Naive thymus-derived CD8-positive, alpha-beta T cell (primary cell): ENCODE results near the gene MSL1. TPM values are rescaled to one million over a fixed set of nuclear protein-coding genes. Genes with fewer than 3 reads are reported as not detected.
A peak's percentile ranks its signal among the peaks of the same experiment; 100 is the strongest.

Experiments used
- ATAC-seq, 2 donors: fragments of 150-1000 bp; cut with Tn5 transposase in 1 of 2; sonication (Bioruptor Pico), chemical (Tn5 transposase) in 1 of 2; 1 replicate in 1 of 2; 2 replicates in 1 of 2; pipeline ENCODE4 v1.10.0; 2021; ENCODE audit warnings: mild to moderate bottlenecking in 2 of 2, moderate library complexity in 2 of 2
- POLR2A ChIA-PET: fragments of 350-600 bp; sonication (Branson Sonifier 250); formaldehyde crosslinking; loops from one replicate; lab custom pipeline; 2021; ENCODE audit warnings: antibody characterized with exemption; lab: Charles Lee
- DNase-seq, 10 donors: peaks; one replicate each; pipeline versions ENCODE4 v3.0.0 to v3.0.0-alpha.2; 2020 to 2022
- H3K27ac Mint-ChIP-seq, 10 donors: one replicate each; pipeline ENCODE4 v1.8.0; 2020 to 2022; ENCODE audit warnings: mild to moderate bottlenecking in 10 of 10, mixed read lengths in 10 of 10, moderate library complexity in 4 of 10, inconsistent platforms in 1 of 10
- H3K27me3 Mint-ChIP-seq, 5 donors: one replicate each; pipeline ENCODE4 v1.8.0; 2021 to 2022; ENCODE audit warnings: mixed read lengths in 5 of 5
- H3K36me3 Mint-ChIP-seq, 3 donors: one replicate each; pipeline ENCODE4 v1.8.0; 2020 to 2022; ENCODE audit warnings: mixed read lengths in 3 of 3, mild to moderate bottlenecking in 2 of 3, inconsistent platforms in 1 of 3
- H3K4me1 Mint-ChIP-seq, 4 donors: one replicate each; pipeline ENCODE4 v1.8.0; 2021 to 2022; ENCODE audit warnings: mixed read lengths in 4 of 4
- H3K4me3 Mint-ChIP-seq, 10 donors: one replicate each; pipeline ENCODE4 v1.8.0; 2020 to 2022; ENCODE audit warnings: mild to moderate bottlenecking in 10 of 10, mixed read lengths in 10 of 10, moderate library complexity in 6 of 10, inconsistent platforms in 1 of 10
- H3K9me3 Mint-ChIP-seq, 9 donors: one replicate each; pipeline ENCODE4 v1.8.0; 2020 to 2022; ENCODE audit warnings: mixed read lengths in 9 of 9, mild to moderate bottlenecking in 3 of 9, inconsistent platforms in 1 of 9, moderate library complexity in 1 of 9
- polyA plus RNA-seq, 3 donors: library from polyadenylated mRNA; unstranded; fragments of 300-500 nt; fragmentation: Illumina TruSeq; gene quantifications; one replicate each; pipeline ENCODE4 v1.2.3, GENCODE V29; 2021
- total RNA-seq, 8 experiments: library from RNA in 2 of 8; stranded (reverse) in 2 of 8; gene quantifications; one replicate each; pipeline ENCODE4 v1.2.3 and lab custom pipeline; 2021 to 2026

Gene MSL1, protein sequence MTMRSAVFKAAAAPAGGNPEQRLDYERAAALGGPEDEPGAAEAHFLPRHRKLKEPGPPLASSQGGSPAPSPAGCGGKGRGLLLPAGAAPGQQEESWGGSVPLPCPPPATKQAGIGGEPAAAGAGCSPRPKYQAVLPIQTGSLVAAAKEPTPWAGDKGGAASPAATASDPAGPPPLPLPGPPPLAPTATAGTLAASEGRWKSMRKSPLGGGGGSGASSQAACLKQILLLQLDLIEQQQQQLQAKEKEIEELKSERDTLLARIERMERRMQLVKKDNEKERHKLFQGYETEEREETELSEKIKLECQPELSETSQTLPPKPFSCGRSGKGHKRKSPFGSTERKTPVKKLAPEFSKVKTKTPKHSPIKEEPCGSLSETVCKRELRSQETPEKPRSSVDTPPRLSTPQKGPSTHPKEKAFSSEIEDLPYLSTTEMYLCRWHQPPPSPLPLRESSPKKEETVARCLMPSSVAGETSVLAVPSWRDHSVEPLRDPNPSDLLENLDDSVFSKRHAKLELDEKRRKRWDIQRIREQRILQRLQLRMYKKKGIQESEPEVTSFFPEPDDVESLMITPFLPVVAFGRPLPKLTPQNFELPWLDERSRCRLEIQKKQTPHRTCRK
- total RNA-seq: 100 to 1,000 TPM; 132 to 135 TPM
- polyA plus RNA-seq: 10 to 100 TPM in 1 of 3 donors, 1 to 10 TPM in 2; 6.8 to 12.8 (median 9.2) TPM
- 102 to 282 (median 147) reads per million in 6 experiments for total RNA-seq (lab: John Stamatoyannopoulos, UW)

DNA sequence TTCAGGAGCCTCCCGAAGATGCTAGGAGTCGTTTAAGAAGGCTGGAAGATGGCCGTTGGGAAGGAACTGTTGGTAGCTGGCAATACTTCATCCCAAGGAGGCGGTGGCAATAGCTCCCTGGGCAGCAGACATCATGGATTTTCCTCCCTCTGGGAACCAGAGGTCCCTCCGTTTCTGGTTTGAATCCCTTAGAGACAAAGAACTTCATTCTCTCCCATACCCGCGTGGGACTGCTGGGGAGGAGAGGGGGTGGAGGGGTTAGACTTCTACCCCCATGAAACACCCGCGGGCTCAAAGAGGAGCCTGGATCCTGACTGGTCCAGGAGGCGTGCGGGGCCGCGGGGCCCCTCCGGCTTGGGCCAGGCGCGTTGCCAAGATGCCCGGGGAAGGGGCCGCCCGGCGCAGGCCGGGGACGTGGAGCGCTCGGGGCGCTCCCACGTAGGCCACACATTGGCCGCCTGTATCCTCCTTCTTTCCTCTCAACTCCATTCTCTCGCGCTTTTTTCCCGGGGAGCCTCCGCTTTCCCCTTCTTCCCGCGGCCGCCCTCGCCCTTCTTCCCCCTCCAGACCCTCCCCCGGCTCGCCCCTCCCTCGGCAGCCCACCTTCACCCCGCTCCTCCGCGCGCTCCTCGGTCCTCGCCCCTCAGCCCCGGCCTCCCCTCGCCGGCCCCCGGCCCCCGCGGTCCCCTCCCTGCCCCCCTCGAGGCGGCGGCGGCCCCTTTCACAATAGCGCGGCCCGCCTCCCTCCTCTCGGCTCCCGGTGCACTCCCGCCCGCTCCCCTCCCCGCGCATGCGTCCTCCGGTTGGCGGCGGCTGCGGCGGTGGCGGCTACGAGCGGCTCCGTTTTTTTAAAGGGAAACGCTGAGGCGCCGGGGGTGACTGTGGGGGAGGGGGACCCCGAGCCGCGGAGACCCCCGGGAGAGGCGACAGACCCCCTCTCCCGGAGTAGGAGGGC is at the start of gene MSL1:
TSS of gene MSL1 (plus strand) at position 791 of the 955 bp plus-strand sequence. CDS start 642 bp downstream, outside the sequence.
- no peaks in the 10 kb centered on the region for H3K27me3 Mint-ChIP-seq
- peaks cover 25 to 46% (median 44%) of the 10 kb centered on the region in 4 donors for H3K4me1 Mint-ChIP-seq
- no peaks in the 10 kb centered on the region for H3K9me3 Mint-ChIP-seq
- POLR2A ChIA-PET: interaction anchor here (0.9 to 19.5 kb wide), 15 partner anchors 8 to 67 kb away, joined by 3 to 523 read pairs (median 9); partner anchors contain the start of genes CASC3, MED24, NR1D1 and THRA
- H3K4me3 Mint-ChIP-seq: peak within 1 kb of the TSS; percentile 71 to 97 (median 84)
- ATAC-seq (peak; percentile 67 to 69), DNase-seq (peak; percentile 76 to 92 (median 85))
- H3K36me3 Mint-ChIP-seq: peaks cover 0 to 11% (median 0%) of the 10 kb centered on the region in 3 donors
- peak within 1 kb of the TSS; percentile 77 to 93 (median 84) for H3K27ac Mint-ChIP-seq

DNA sequence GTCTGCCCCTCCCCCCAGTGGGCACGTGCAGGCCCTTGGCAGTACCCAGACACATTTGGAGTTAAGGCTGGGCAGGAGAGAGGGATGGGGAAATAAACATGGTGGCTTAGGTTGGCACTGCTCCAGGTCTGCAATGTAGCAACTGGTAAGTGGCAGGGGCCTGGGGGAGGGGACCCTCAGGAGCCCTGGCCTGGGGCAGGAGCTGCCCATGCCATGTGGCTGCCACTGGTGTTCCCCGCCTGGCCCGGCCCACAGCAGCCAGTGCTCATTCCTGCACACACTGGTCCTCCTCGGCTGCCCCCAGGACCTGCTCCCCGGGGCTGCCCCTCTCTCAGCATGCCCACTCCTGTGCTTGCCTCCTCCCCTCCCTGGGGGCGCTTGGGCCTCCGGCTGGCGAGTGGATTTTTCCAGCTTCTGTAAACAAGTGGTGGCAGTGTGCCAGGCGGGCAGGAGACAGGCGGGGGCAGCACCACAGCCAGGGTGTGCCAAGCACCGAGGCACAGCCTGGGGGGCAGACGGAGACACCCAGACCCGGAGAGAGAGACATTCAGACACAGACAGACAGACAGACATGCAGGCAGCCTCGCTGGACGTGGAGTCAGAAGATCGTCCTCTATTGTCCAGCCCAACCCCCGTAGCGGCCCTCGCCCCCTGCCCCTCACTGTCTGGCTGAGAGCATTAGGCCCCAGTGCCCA is 49.6 kb upstream of the MSL1 start:
- peak overlapping the region in 9 of 10 donors; percentile 60 to 96 (median 85) for H3K27ac Mint-ChIP-seq
- peaks cover 54 to 94% (median 91%) of the 10 kb centered on the region in 4 donors for H3K4me1 Mint-ChIP-seq
- no peaks in the 10 kb centered on the region for H3K9me3 Mint-ChIP-seq
- ATAC-seq (no peak), DNase-seq (peak in 1 of 10 donors; percentile 15)
- peaks cover 0 to 11% (median 0%) of the 10 kb centered on the region in 3 donors for H3K36me3 Mint-ChIP-seq
- POLR2A ChIA-PET: interaction anchor here (0.8 to 17.1 kb wide), 8 partner anchors 12 to 96 kb away, joined by 3 to 260 read pairs (median 4); partner anchors contain the start of genes MED24 and NR1D1
- H3K27me3 Mint-ChIP-seq: no peaks in the 10 kb centered on the region
- peak overlapping the region in 4 of 10 donors; percentile 10 to 94 (median 44) for H3K4me3 Mint-ChIP-seq

DNA sequence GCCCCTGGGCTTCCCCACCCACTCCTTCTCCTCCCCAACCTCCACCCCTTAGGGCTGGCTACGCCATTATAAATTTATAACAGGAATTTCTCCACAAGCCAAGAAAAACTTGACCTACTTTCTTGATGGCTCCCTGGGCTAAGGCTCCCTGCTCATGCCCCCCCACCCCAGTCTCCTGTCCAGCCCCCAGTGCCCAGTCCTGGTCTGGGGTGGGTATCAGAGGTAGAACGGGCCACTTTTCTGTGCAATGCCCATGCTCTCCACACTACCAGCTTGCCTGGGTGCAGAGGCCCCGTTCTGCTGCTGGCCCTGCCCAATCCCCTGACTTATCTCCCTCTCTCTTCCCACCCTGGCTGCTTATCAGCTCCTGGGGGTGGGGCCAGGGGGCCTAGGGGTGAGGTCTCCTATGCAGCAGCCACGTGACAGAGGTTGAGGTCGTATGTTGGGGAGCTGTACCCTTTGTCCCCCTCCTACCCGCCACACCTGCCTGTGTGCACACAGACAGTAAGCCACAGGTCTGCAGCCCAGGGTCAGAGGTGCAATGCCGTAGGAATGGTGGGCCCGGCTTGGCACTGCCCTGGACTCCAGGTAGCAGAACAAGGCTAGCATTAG is 48.9 kb upstream of the MSL1 start:
- peaks cover 52 to 90% (median 86%) of the 10 kb centered on the region in 4 donors for H3K4me1 Mint-ChIP-seq
- no peaks in the 10 kb centered on the region for H3K9me3 Mint-ChIP-seq
- no peak for ATAC-seq
- no peak for DNase-seq
- peaks cover 0 to 18% (median 0%) of the 10 kb centered on the region in 3 donors for H3K36me3 Mint-ChIP-seq
- H3K27me3 Mint-ChIP-seq: no peaks in the 10 kb centered on the region
- H3K4me3 Mint-ChIP-seq: peak overlapping the region in 3 of 10 donors; percentile 18 to 42 (median 30)
- POLR2A ChIA-PET: interaction anchor here (1.1 to 17.1 kb wide), 6 partner anchors 9 to 52 kb away, joined by 3 to 260 read pairs (median 42); partner anchors contain the start of genes MED24, NR1D1 and THRA
- peak overlapping the region; percentile 41 to 91 (median 80) for H3K27ac Mint-ChIP-seq

DNA sequence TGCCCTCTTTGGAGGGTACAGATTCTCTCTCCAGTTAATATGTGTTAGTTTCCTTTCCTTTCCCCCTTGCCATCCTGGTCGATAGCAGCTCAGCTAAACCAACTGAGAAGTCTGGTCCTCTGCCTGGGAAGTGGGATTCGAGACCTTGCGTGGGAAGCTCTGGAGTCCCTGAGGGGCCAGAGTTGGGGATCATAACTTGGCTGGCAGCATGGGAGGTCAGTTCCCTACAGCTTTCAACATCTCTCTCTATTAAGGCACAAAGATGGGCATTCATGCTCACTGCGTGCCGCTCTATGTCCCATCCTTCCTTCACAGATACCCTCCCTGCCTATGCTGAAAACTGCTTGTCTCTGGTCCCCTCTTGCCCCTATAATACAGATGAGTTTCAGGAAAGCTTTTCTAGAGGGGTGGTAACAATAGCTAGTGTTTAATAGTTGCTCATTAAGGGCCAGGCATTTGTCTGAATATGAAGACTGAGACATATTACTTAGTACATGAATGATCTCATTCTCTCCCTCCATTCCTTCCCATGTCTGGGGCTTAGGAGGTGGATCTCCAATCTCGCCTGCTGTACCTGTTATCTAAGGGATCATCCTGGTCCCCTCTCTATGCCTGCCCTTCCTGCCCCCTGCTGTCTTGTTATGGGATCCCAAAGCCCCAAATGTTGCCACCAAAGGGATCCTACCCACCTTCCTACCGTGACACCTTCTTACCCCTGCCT is 48.2 kb upstream of the MSL1 start:
- no peaks in the 10 kb centered on the region for H3K27me3 Mint-ChIP-seq
- peak overlapping the region in 6 of 10 donors; percentile 20 to 42 (median 36) for H3K4me3 Mint-ChIP-seq
- no peak for DNase-seq
- ATAC-seq: no peak
- no peaks in the 10 kb centered on the region for H3K9me3 Mint-ChIP-seq
- H3K4me1 Mint-ChIP-seq: peaks cover 46 to 85% (median 79%) of the 10 kb centered on the region in 4 donors
- H3K36me3 Mint-ChIP-seq: peaks cover 0 to 21% (median 0%) of the 10 kb centered on the region in 3 donors
- H3K27ac Mint-ChIP-seq: peak overlapping the region; percentile 64 to 91 (median 84)
- POLR2A ChIA-PET: interaction anchor here (1.2 to 17.1 kb wide), 7 partner anchors 9 to 47 kb away, joined by 3 to 260 read pairs (median 13); partner anchors contain the start of genes MED24, NR1D1 and THRA

DNA sequence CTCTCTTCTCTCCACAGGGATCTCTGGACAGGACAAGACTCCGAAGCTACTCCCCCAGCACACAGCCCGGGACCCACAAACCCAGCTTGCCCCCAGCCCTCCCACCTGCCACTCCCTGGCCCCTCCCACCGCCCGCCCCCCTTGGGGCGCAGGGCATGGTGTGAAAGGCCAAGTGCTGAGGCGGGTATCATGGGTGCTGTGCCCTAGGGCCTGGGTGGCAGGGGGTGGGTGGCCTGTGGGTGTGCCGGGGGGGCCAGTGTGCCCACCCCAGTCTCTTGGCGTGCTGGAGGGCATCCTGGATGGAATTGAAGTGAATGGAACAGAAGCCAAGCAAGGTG is 47.6 kb upstream of the MSL1 start:
- Mint-ChIP-seq H3K27ac (peak overlapping the region in 9 of 10 donors; percentile 64 to 91 (median 84)), H3K36me3 (peaks cover 0 to 25% (median 0%) of the 10 kb centered on the region in 3 donors), H3K9me3 (no peaks in the 10 kb centered on the region), H3K4me1 (peaks cover 41 to 80% (median 74%) of the 10 kb centered on the region in 4 donors), H3K27me3 (no peaks in the 10 kb centered on the region), H3K4me3 (no peak overlapping the region)
- POLR2A ChIA-PET: interaction anchor here (1.2 to 17.1 kb wide), 6 partner anchors 10 to 48 kb away, joined by 3 to 260 read pairs (median 46); partner anchors contain the start of genes MED24, NR1D1 and THRA
- no peak for ATAC-seq
- DNase-seq: no peak

DNA sequence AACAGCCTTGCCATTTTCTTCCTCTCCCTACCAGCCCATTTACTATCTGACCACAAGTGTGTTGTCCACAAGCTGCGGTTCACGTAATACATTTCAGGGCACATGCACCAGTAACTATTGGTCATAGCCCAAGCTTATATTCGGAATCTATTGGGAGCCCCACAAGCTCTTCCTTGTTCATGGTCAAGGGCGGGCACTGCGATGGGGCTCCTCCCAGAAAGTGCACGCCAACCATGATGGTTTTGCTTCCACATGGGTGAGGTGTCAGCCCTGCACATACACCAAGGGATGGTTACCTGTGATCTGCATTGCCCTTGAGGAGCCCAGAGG is 46.9 kb upstream of the MSL1 start:
- no peak for ATAC-seq
- peaks cover 36 to 73% (median 67%) of the 10 kb centered on the region in 4 donors for H3K4me1 Mint-ChIP-seq
- H3K36me3 Mint-ChIP-seq: peaks cover 0 to 28% (median 0%) of the 10 kb centered on the region in 3 donors
- no peaks in the 10 kb centered on the region for H3K9me3 Mint-ChIP-seq
- H3K27me3 Mint-ChIP-seq: no peaks in the 10 kb centered on the region
- no peak overlapping the region for H3K4me3 Mint-ChIP-seq
- POLR2A ChIA-PET: interaction anchor here (0.7 to 17.1 kb wide), 12 partner anchors 9 to 144 kb away, joined by 3 to 260 read pairs (median 8); partner anchors contain the start of genes CASC3, MED24, MSL1 and NR1D1
- DNase-seq: no peak
- H3K27ac Mint-ChIP-seq: peak overlapping the region in 6 of 10 donors; percentile 37 to 96 (median 82)

DNA sequence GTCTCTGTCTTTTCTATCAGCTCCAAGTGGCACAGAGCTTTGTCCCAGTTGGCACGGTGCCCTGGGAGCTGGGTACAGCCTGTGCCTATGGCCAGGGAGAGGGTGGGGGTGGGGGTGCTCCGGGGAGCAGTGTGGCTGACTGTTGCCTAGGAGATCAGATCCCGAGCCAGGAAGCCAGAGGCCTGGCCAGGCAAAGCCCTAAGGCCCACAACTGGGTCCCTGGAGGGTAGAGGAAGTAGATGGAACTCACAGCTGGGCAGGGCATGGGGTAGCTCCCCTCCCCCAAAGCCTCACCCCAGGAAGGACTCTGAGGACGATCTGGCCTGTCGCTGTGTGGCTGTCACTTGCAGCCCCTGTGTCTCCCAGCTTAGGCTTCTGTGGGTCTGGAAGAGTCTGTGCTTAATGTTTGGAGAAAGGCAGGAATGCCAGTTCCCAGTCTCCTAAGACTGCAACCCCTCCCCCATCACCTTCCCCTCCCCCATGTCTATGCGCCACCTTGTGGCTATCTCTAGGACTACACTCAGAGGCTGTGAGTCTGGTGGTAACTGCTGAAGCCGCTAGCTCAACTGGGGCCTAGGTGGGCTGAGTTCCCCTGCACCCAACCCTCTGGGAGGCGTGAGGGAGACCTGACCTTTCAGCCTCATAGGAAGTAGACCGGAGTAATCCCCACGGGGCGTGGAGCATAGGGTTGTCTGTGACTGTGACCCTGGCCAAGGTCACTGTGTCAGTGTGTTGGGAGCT is 46.4 kb upstream of the MSL1 start:
- peaks cover 0 to 33% (median 0%) of the 10 kb centered on the region in 3 donors for H3K36me3 Mint-ChIP-seq
- DNase-seq: peak; percentile 45 to 83 (median 69)
- H3K27ac Mint-ChIP-seq: peak overlapping the region; percentile 41 to 96 (median 80)
- H3K4me3 Mint-ChIP-seq: peak overlapping the region; percentile 7 to 75 (median 62)
- H3K27me3 Mint-ChIP-seq: no peaks in the 10 kb centered on the region
- no peaks in the 10 kb centered on the region for H3K9me3 Mint-ChIP-seq
- POLR2A ChIA-PET: interaction anchor here (0.7 to 17.1 kb wide), 12 partner anchors 9 to 144 kb away, joined by 3 to 260 read pairs (median 8); partner anchors contain the start of genes CASC3, MED24, MSL1 and NR1D1
- peak; percentile 73 to 85 for ATAC-seq
- H3K4me1 Mint-ChIP-seq: peaks cover 33 to 67% (median 62%) of the 10 kb centered on the region in 4 donors

DNA sequence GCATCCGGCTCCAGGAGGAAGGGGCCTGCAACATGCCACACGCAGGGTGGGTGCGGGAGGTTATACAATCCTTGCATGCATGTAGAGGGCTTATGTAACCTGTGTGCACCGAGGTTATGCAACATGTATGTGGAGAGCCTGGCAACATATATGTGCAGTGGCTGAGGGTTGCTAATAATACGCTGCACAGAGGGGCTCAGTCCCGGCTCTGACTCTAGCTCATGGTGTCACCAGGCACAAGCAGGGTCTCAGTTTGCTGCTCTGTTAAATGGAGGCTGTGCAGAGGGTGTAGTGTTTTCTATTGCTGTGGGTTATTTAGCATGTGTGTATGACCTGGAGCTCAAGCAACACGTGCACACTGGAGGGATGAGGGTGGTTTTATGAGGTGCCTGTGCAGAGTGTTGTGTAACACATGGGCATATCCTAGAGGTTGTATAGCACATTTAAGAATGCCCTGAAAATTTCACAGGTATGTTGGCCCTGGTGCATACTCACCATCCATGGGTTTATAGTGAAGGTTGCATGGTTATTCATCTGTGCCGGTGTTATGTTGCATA is 45.8 kb upstream of the MSL1 start:
- H3K4me3 Mint-ChIP-seq: peak overlapping the region in 7 of 10 donors; percentile 30 to 75 (median 66)
- no peak for ATAC-seq
- H3K36me3 Mint-ChIP-seq: peaks cover 0 to 38% (median 0%) of the 10 kb centered on the region in 3 donors
- H3K27ac Mint-ChIP-seq: peak overlapping the region; percentile 41 to 96 (median 80)
- no peak for DNase-seq
- no peaks in the 10 kb centered on the region for H3K27me3 Mint-ChIP-seq
- H3K4me1 Mint-ChIP-seq: peaks cover 29 to 63% (median 55%) of the 10 kb centered on the region in 4 donors
- no peaks in the 10 kb centered on the region for H3K9me3 Mint-ChIP-seq
- POLR2A ChIA-PET: interaction anchor here (0.8 to 17.1 kb wide), 10 partner anchors 8 to 102 kb away, joined by 4 to 260 read pairs (median 11); partner anchors contain the start of genes CASC3, MED24, MSL1 and NR1D1

DNA sequence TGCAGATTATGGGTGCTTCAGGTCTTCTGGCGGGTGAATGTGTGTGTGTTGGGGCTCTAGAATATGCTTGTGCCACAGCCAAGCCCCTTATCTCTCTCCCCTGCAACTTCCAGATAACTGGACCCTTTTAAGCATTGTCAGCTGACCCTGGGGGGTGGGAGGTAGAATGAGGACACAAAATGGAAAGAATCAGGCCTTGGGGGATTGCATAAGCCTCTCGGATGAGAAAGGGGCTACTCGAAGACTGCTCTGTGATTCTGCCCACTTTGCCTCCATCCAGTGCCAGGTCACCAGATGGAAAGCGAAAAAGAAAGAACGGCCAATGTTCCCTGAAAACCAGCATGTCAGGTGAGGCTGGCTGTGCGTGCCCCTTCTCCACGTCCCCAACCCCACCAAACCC is 45.2 kb upstream of the MSL1 start:
- H3K4me1 Mint-ChIP-seq: peaks cover 27 to 60% (median 50%) of the 10 kb centered on the region in 4 donors
- POLR2A ChIA-PET: interaction anchor here (0.9 to 17.1 kb wide), 8 partner anchors 8 to 46 kb away, joined by 4 to 260 read pairs (median 13); partner anchors contain the start of genes MED24, MSL1, NR1D1 and THRA
- H3K27me3 Mint-ChIP-seq: no peaks in the 10 kb centered on the region
- no peaks in the 10 kb centered on the region for H3K9me3 Mint-ChIP-seq
- H3K36me3 Mint-ChIP-seq: peaks cover 0 to 40% (median 0%) of the 10 kb centered on the region in 3 donors
- no peak overlapping the region for H3K4me3 Mint-ChIP-seq
- DNase-seq (no peak), ATAC-seq (no peak)
- H3K27ac Mint-ChIP-seq: peak overlapping the region in 1 of 10 donors; percentile 49
